Ascending aorta (tissue), 2 donors: ENCODE results near the gene SSTR4. TPM values are rescaled to one million over a fixed set of nuclear protein-coding genes. Genes with fewer than 3 reads are reported as not detected.

Experiments
- DNase-seq, 2 donors: peaks; one replicate each; pipeline ENCODE4 v3.0.0-alpha.2; 2019; ENCODE audit warnings: low spot score in 2 of 2
- H3K27ac ChIP-seq, 2 donors: fragments of 200-600 bp; sonication (generic); one replicate each; pipeline ENCODE4 v1.5.1; 2016 to 2017; ENCODE audit warnings: mild to moderate bottlenecking in 1 of 2
- H3K27me3 ChIP-seq: fragments of 200-600 bp; sonication (generic); one replicate; pipeline ENCODE4 v1.5.1; 2017
- H3K36me3 ChIP-seq, 2 donors: fragments of 200-600 bp; sonication (generic); one replicate each; pipeline ENCODE4 v1.5.1; 2016
- H3K4me1 ChIP-seq, 2 donors: fragments of 200-600 bp; sonication (generic); one replicate each; pipeline ENCODE4 v1.5.1; 2016 to 2017; ENCODE audit warnings: mild to moderate bottlenecking in 1 of 2
- H3K4me3 ChIP-seq, 2 donors: fragments of 200-600 bp; sonication (generic); one replicate each; pipeline ENCODE4 v1.5.1; 2016 to 2017; ENCODE audit warnings: mild to moderate bottlenecking in 1 of 2
- H3K9me3 ChIP-seq, 2 donors: fragments of 200-600 bp; sonication (generic); one replicate each; pipeline ENCODE4 v1.5.1; 2016
- intact Hi-C: fragments of 100-400 bp; cut with DNase I; formaldehyde crosslinking; loops from one replicate; pipeline ENCODE4 v1.15.1; 2023
- total RNA-seq: library from RNA; depleted of rRNA; stranded (reverse); fragments of >200 nt; gene quantifications from one replicate; pipeline ENCODE4 v1.1.0, GENCODE V29; 2016
- TF ChIP-seq, protein P1 (sequence below), 3 experiments: fragments of 200-600 bp in 2 of 3; fragments of 450-650 bp in 1 of 3; sonication (generic) in 2 of 3; IDR thresholded peaks; one replicate each; pipeline ENCODE4 v1.5.1; 2016 to 2019; ENCODE audit warnings: antibody characterized with exemption in 3 of 3, mild to moderate bottlenecking in 1 of 3, moderate library complexity in 1 of 3

Gene SSTR4
- total RNA-seq, 1 donor from 2014 or later: not detected

DNA sequence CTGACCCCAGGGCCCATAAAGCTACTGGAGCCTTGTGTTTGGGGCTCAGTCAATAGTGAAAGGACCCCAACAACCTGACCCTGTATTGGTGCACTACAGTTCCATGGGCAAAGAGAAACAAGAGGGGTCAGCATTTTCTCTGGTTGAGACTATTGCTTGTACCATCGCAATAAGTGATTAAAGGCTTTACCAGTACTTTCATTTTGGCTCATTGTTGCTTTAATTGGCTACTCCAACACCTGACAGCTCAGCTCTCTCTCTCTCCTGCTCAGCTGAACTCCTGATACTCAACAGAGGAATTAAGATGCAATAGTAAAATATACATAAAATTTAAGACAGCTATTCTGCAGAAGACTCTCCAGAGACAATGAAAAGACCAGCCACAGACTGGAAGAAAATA lies 33.2 kb downstream of the SSTR4 start:
- Histone ChIP-seq H3K4me1 (peaks cover 0 to 3% of the 10 kb centered on the region in 2 donors), H3K36me3 (no peaks in the 10 kb centered on the region), H3K27me3 (no peaks in the 10 kb centered on the region), H3K9me3 (no peaks in the 10 kb centered on the region), H3K27ac (no peak overlapping the region), H3K4me3 (no peak overlapping the region)
- TF ChIP-seq, protein P1, sequence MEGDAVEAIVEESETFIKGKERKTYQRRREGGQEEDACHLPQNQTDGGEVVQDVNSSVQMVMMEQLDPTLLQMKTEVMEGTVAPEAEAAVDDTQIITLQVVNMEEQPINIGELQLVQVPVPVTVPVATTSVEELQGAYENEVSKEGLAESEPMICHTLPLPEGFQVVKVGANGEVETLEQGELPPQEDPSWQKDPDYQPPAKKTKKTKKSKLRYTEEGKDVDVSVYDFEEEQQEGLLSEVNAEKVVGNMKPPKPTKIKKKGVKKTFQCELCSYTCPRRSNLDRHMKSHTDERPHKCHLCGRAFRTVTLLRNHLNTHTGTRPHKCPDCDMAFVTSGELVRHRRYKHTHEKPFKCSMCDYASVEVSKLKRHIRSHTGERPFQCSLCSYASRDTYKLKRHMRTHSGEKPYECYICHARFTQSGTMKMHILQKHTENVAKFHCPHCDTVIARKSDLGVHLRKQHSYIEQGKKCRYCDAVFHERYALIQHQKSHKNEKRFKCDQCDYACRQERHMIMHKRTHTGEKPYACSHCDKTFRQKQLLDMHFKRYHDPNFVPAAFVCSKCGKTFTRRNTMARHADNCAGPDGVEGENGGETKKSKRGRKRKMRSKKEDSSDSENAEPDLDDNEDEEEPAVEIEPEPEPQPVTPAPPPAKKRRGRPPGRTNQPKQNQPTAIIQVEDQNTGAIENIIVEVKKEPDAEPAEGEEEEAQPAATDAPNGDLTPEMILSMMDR (IDR thresholded peaks at IDR 0.05): no peak
- intact Hi-C loops: no loop called here
- no peak for DNase-seq

DNA sequence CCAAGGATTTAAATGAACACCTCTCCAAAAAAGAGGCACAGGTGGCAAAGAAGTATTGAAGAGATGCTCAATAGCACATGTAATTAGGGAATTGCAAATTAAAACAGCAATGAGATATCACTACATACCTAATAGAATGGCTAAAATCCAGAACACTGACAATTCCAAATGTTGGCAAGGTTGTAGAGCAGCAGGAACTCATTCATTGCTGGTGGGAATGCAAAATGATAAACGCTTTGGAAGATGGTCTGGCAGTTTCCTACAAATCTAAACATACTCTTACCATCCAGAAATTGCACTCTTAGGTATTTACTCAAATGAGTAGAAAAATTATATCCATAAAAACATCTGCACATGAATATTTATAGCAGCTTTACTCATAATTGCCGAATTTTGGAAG lies 34.0 kb downstream of the SSTR4 start:
- no peak for DNase-seq
- TF ChIP-seq, protein P1 (IDR thresholded peaks at IDR 0.05): no peak
- Histone ChIP-seq H3K4me1 (no peaks in the 10 kb centered on the region), H3K4me3 (no peak overlapping the region), H3K27ac (no peak overlapping the region), H3K36me3 (no peaks in the 10 kb centered on the region), H3K27me3 (no peaks in the 10 kb centered on the region), H3K9me3 (no peaks in the 10 kb centered on the region)
- intact Hi-C loops: no loop called here

DNA sequence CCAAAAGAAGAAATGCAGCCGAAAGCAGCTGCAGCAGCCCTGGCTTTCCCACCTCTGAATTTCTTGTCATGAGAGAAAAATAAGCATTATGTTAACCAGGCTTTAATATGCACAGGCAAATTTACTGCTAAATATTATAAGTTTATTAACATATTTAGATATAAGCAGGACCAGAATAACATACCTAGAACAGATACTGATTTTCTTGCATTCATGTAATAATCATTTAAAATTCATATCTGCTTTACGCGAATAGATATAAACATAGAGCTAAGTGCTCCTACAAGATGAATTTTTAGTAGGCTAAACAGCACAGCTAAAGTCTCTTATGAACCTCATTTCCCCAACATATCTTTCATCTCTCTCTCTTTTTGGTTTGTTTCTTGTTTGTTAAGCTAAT lies 36.3 kb downstream of the SSTR4 start:
- DNase-seq: no peak
- Histone ChIP-seq H3K4me3 (no peak overlapping the region), H3K27me3 (no peaks in the 10 kb centered on the region), H3K4me1 (no peaks in the 10 kb centered on the region), H3K9me3 (no peaks in the 10 kb centered on the region), H3K27ac (no peak overlapping the region), H3K36me3 (no peaks in the 10 kb centered on the region)
- TF ChIP-seq, protein P1 (IDR thresholded peaks at IDR 0.05): no peak
- intact Hi-C loops: no loop called here

DNA sequence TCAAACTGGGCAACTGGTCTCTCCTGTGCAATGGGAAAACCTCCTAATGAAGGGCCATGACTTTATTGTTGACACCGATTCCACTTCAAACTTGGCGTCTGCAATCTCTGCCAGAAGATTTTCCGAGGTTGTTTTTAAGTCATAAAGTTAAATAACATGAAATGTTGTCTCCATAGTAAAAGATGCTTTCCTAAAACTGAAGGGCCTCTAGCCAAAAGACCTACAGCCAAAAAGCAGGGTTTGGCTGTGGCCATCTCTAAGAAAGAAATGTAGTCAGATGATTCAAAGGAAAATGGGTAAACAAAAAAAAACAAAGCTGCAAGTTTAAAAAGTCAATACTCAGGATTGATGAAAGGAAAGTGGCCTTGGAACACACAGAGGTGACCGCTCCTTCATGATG lies 36.9 kb downstream of the SSTR4 start:
- H3K4me1 ChIP-seq: no peaks in the 10 kb centered on the region
- intact Hi-C loops: no loop called here
- TF ChIP-seq, protein P1 (IDR thresholded peaks at IDR 0.05): no peak

DNA sequence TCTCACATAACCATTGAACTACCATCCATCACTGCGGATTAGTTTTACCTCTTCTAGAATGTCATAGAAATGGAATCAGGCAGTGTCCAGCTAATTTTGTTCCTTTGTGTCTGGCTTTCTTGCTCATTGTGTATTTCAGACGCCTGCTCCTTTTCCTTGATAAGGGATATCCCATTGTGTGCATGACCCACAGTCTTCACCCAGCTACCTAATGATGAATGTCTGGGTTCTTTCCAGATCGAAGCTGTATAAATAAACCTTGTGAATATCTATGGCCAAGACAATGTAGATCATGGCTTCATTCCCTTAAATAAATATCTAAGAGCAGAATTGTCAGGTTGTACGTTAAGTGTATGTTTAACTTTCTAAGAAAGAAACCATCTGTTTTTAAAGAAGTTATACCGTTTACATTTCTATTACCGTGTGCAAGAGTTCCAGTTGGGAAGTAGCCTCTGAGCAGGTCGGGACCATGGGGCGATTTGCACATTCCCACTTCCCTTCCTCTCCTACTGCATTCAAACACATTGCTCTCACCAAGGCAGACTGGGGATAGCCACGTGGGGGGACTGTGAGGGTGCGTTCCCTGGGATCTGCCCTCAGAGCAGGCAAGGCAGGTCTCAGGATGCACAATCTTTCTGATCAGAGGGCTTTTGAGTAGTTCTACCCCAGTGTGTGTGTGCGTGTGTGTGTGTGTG lies 37.9 kb downstream of the SSTR4 start:
- Histone ChIP-seq H3K4me1 (no peaks in the 10 kb centered on the region), H3K4me3 (no peak overlapping the region), H3K36me3 (no peaks in the 10 kb centered on the region), H3K27me3 (no peaks in the 10 kb centered on the region), H3K27ac (no peak overlapping the region), H3K9me3 (no peaks in the 10 kb centered on the region)
- intact Hi-C loops: no loop called here
- TF ChIP-seq, protein P1 (IDR thresholded peaks at IDR 0.05): no peak
- DNase-seq: no peak

More for the DNA sequence above, 36.9 kb downstream of the SSTR4 start:
- DNase-seq: no peak
- H3K4me3 ChIP-seq: no peak overlapping the region
- H3K9me3 ChIP-seq: no peaks in the 10 kb centered on the region
- no peaks in the 10 kb centered on the region for H3K27me3 ChIP-seq
- no peaks in the 10 kb centered on the region for H3K36me3 ChIP-seq
- no peak overlapping the region for H3K27ac ChIP-seq

DNA sequence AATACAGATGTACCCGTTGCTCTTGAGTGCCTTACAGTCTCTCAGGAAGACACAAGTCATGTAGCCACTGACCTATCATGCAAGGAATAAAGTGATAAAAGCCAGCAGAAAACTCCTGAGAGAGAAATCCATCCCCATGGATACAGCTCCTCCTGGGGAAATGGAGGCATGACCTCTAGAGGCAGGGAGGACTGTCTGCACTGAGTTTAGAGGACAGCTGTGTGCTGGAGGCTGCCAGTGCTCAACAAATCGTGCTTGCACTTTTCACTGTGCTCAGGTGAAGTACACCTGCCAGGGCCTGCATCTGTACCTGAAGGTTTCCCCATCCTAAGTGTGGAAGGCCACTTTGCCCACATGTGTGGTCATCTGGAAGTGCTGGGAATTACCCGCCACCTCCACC lies 38.9 kb downstream of the SSTR4 start:
- H3K27ac ChIP-seq: no peak overlapping the region
- H3K4me1 ChIP-seq: peaks cover 0 to under 1% of the 10 kb centered on the region in 2 donors
- H3K4me3 ChIP-seq: no peak overlapping the region
- TF ChIP-seq, protein P1 (IDR thresholded peaks at IDR 0.05): no peak
- intact Hi-C loops: no loop called here
- no peaks in the 10 kb centered on the region for H3K9me3 ChIP-seq
- no peaks in the 10 kb centered on the region for H3K27me3 ChIP-seq
- no peaks in the 10 kb centered on the region for H3K36me3 ChIP-seq
- DNase-seq: no peak
